Measurements from ENCODE around the gene ELOVL6. TPM values are rescaled to one million over a fixed set of nuclear protein-coding genes. Genes with fewer than 3 reads are reported as not detected.

Gene ELOVL6
- polyA plus RNA-seq, 1 donor from 2014 or later = 21.3 TPM

- Histone ChIP-seq H4K20me1 (ENCODE audit: insufficient read depth) (no peaks in the 10 kb centered on the region), H3K9ac (ENCODE audit: low read length) (no peak overlapping the region), H3K4me3 (ENCODE audit: low read length) (no peak overlapping the region), H3K9me3 (ENCODE audit: low read length) (no peaks in the 10 kb centered on the region), H3F3A (ENCODE audit: insufficient read depth, low read length, poor library complexity, severe bottlenecking) (no peaks in the 10 kb centered on the region), H2AFZ (ENCODE audit: low read depth, low read length) (no peak overlapping the region), H3K4me2 (ENCODE audit: low read length) (no peak overlapping the region), H3K27me3 (ENCODE audit: insufficient read depth, low read depth, low read length) (no peaks in the 10 kb centered on the region), H3K79me2 (replicated peaks; ENCODE audit: insufficient read depth, low read length) (no peaks in the 10 kb centered on the region), H3K27ac (ENCODE audit: low read length) (no peak overlapping the region), H3K9me2 (ENCODE audit: insufficient read depth, low read length) (no peaks in the 10 kb centered on the region), H3K36me3 (ENCODE audit: insufficient read depth, low read length) (no peaks in the 10 kb centered on the region)
- TF ChIP-seq CTCF (IDR thresholded peaks at IDR 0.05; ENCODE audit: poor library complexity, severe bottlenecking) = no peak
- TF ChIP-seq REST (IDR thresholded peaks at IDR 0.05; ENCODE audit: borderline replicate concordance) = no peak
- TF ChIP-seq EZH2 (IDR thresholded peaks at IDR 0.05; ENCODE audit: borderline replicate concordance, insufficient read depth, low read length, poor library complexity, severe bottlenecking) = no peak
- TF ChIP-seq SMC3 (conservative IDR thresholded peaks at IDR 0.05; ENCODE audit: poor library complexity) = no peak
- TF ChIP-seq POLR2AphosphoS5 (IDR thresholded peaks at IDR 0.05) = no peak
- TF ChIP-seq EP300 (conservative IDR thresholded peaks at IDR 0.05; ENCODE audit: poor library complexity, severe bottlenecking) = no peak
- no peak for TF ChIP-seq TAF1 (IDR thresholded peaks at IDR 0.05; ENCODE audit: low read depth)
- no peak for TF ChIP-seq MXI1 (conservative IDR thresholded peaks at IDR 0.05; ENCODE audit: poor library complexity, severe bottlenecking)
Measured at GRCh38 chr4:110007217-110007616, 191.2 kb downstream of the ELOVL6 start.

- H4K20me1 ChIP-seq (ENCODE audit: insufficient read depth) = no peaks in the 10 kb centered on the region
- H3F3A ChIP-seq (ENCODE audit: insufficient read depth, low read length, poor library complexity, severe bottlenecking) = no peaks in the 10 kb centered on the region
- no peaks in the 10 kb centered on the region for H3K9me3 ChIP-seq (ENCODE audit: low read length)
- H2AFZ ChIP-seq (ENCODE audit: low read depth, low read length) = no peak overlapping the region
- TF ChIP-seq RAD21 (conservative IDR thresholded peaks at IDR 0.05) (peak; percentile 95), SMC3 (conservative IDR thresholded peaks at IDR 0.05; ENCODE audit: poor library complexity) (peak; percentile 93), CTCF (IDR thresholded peaks at IDR 0.05; ENCODE audit: poor library complexity, severe bottlenecking) (peak; percentile 91), TAF1 (IDR thresholded peaks at IDR 0.05; ENCODE audit: low read depth) (no peak)
- no peak overlapping the region for H3K27ac ChIP-seq (ENCODE audit: low read length)
- no peak overlapping the region for H3K4me2 ChIP-seq (ENCODE audit: low read length)
- H3K4me3 ChIP-seq (ENCODE audit: low read length) = no peak overlapping the region
- H3K9ac ChIP-seq (ENCODE audit: low read length) = no peak overlapping the region
- H3K79me2 ChIP-seq (replicated peaks; ENCODE audit: insufficient read depth, low read length) = no peaks in the 10 kb centered on the region
- no peaks in the 10 kb centered on the region for H3K36me3 ChIP-seq (ENCODE audit: insufficient read depth, low read length)
- no peaks in the 10 kb centered on the region for H3K27me3 ChIP-seq (ENCODE audit: insufficient read depth, low read depth, low read length)
- no peaks in the 10 kb centered on the region for H3K9me2 ChIP-seq (ENCODE audit: insufficient read depth, low read length)
Measured at GRCh38 chr4:110005461-110006056, 192.9 kb downstream of the ELOVL6 start.
